AG09319 (cell line): ENCODE measurements around the gene MCUR1.
A peak's percentile ranks its signal among the peaks of the same experiment; 100 is the strongest.

Experiments used
- DNase-seq: peaks from one replicate; pipeline ENCODE4 v3.0.0-alpha.2; 2010; ENCODE audit warnings: low read depth; ENCODE audit errors: extremely low read depth
- TF ChIP-seq, protein P1 (sequence below): IDR thresholded peaks from 2 replicates; pipeline ENCODE4 v1.5.1; 2011; ENCODE audit warnings: low read depth, mild to moderate bottlenecking, inconsistent platforms, low read length, moderate library complexity

Gene MCUR1

DNA sequence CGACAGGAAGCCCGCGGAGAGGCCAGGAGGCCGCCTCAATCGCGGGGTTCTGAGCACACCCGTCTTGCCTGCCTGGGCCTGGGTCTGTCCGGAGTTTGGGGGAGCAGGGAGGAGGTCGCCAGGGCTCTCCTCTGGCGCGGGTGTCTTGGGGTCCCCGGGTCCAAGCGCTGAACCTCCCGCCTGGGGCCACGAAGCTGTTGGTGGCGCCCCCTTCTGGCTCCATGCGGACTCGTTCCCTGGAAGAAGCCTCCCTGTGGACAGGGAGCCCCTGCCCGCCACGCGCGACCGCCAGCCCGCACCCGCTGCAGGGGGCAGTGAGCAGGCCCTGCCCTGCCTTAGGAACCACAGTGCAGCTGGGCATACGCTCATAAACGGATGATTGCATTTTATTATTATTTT is 44.7 kb downstream of the MCUR1 start:
- TF ChIP-seq, protein P1, sequence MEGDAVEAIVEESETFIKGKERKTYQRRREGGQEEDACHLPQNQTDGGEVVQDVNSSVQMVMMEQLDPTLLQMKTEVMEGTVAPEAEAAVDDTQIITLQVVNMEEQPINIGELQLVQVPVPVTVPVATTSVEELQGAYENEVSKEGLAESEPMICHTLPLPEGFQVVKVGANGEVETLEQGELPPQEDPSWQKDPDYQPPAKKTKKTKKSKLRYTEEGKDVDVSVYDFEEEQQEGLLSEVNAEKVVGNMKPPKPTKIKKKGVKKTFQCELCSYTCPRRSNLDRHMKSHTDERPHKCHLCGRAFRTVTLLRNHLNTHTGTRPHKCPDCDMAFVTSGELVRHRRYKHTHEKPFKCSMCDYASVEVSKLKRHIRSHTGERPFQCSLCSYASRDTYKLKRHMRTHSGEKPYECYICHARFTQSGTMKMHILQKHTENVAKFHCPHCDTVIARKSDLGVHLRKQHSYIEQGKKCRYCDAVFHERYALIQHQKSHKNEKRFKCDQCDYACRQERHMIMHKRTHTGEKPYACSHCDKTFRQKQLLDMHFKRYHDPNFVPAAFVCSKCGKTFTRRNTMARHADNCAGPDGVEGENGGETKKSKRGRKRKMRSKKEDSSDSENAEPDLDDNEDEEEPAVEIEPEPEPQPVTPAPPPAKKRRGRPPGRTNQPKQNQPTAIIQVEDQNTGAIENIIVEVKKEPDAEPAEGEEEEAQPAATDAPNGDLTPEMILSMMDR = peak; percentile 16
- no peak for DNase-seq

DNA sequence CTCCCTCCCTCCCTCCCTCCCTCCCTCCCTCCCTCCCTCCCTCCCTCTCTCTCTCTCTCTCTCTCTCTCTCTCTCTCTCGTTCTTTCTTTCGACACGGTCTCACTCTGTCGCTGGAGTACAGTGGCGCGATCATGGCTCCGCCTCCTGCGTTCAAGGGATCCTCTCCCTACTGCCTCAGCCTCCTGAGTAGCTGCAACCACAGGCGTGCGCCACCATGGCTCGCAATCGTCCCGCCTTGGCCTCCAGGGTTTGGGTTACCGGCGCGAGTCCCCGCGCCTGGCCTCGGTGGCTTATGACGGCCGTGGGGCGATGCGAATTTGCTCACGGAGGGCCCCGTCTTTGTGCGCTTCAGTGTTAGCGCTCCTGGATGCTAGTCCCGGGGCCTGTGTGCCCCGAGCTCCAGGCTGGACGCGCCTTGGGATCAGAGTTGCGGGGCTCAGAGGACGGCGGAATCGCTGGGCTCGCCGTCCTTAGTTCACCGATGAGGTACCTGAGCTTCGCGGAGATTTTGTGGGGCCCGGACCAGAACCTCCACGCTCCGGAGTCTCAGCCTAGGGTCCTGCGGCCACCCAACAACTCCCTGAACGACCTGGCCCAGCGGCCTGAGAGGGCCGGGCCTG is 45.2 kb downstream of the MCUR1 start:
- TF ChIP-seq, protein P1 = no peak
- DNase-seq = no peak

DNA sequence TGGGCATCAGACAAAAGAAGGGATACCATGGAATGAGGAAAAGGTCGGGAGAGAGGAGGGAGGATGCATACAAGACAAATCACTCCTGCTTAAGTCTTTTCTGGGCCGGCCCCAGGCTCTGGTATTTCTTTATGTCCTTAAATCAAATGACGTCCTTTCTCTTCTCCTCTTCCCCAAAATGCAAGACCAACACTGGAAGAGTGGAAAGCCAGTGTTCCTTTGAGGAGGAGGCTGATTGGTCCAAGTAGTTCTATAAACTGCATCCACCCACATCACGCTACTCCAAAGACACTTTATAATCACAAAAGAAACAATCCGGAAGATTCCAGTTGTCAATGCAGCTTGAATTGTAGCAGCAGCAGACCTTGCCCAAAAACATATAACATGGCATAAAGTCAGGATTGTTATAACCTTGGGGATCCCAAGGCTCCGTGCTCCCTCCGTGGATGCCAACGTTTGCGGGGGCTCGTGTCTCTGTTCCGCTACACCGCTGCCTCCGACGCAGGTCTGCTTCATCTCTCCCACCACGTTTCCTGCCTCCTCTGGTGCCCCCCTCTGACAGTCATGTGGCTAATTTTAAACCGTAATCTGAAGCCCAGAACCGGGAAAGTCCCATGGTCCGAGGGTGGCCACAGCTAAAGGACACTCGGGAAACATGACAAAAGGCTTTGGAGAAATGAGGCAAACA is 47.1 kb downstream of the MCUR1 start:
- TF ChIP-seq, protein P1 = peak; percentile 13
- no peak for DNase-seq

DNA sequence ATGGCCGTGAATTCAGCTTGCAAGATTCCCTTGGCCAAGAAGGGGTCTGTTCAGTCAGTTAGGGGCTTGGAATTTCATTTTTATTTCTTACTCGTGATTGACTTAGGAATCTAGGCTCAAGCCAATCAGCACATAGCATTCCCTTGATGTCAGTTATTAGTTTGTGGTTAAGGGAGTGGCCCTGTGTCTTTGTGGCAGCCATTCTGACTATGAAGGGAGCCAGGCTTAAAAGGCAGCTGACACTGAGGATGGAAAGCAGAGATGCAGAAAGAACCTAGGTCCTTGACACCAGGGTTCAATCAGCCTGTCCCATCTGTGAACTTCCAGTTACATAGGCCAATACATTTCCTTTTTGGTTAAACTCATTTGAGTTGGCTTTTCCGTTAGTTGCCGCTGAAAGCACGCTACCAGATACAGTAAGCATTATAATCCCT is 48.1 kb downstream of the MCUR1 start:
- TF ChIP-seq, protein P1 = no peak
- DNase-seq = no peak

DNA sequence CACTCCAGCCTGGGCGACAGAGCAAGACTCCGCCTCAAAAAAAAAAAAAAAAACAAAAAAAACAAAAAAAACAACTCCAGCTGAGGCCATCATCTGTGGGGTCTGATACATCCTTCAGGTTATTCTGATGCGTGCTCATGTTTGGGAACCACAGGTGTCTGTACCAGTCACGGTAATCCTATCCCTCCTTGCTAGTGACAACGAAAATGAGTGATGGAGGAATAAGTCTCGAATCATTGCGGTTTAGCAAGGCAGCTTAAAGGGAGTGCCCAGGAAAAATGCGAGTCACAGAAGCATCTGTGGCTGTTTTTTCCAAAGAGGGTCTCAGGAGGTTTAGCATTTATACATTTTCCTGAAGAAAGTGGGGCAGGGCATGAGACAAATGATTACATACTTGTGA is 48.8 kb downstream of the MCUR1 start:
- TF ChIP-seq, protein P1 = no peak
- no peak for DNase-seq

DNA sequence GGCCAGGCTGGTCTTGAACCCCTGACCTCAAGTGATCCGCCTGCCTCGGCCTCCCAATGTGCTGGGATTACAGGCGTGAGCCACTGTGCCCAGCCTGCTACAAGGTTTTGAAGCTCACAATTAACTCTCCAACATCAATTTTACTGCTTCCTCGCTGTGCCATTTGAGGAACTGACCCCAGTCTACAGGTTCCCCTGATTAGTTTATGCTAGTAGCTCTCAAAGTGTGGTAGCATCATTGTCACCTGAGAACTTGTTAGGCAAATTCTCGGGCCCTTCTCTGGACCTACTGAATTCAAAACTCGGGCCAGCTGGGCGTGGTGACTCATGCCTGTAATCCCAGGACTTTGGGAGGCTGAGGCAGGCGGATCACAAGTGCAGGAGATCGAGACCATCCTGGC is 49.4 kb downstream of the MCUR1 start:
- DNase-seq = no peak
- TF ChIP-seq, protein P1 = no peak

DNA sequence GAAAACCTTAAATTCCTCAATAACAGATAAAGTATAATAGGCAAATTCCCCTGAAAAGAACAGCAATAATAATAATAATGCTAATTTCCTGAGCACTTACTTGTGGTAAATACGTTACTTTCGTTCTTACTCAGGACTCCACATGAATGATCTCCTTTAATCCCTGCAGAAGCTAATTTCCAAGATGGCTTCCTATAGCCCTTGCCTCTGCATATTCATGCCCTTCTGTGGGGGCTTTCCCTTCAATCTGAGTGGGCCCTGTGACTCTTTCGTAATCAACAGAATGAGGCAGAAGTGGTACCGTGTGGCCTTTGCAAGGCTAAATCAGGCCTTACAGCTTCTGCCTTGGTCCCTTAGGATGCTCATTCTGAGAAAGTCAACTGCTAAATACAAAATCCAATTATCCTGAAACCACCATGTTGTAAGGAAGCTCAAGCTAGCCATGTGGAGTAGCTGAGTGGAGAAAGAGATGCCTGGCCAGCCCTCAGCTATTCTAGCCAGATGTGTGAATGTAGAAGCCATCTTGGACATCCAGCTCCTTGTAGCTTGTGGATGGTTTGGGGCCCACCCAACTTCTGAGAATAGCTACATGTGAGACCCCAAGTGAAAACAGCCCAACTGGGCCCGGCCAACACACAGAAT is 50.5 kb downstream of the MCUR1 start:
- TF ChIP-seq, protein P1 = no peak
- DNase-seq = no peak
